A549 (cell line): ENCODE data around the gene MED13L. TPM values are rescaled to one million over a fixed set of nuclear protein-coding genes. Genes with fewer than 3 reads are reported as not detected.

Experiments
- ATAC-seq, 2 experiments: fragments of 200-7000 bp in 1 of 2; fragments of >200 bp in 1 of 2; cut with Nextera tagmentation in 1 of 2; cut with Tn5 transposase in 1 of 2; 3 replicates each; pipeline versions ENCODE4 v1.8.0 to v1.9.1; 2018 to 2020; ENCODE audit warnings: mild to moderate bottlenecking in 1 of 2, moderate library complexity in 1 of 2
- CTCF ChIA-PET: fragments of 300-600 bp; sonication (Branson Sonifier 250); formaldehyde crosslinking; extraction: SDS; loops from one replicate; lab custom pipeline; 2021; ENCODE audit warnings: antibody characterized with exemption, inconsistent platforms; lab: Yijun Ruan, JAX
- POLR2A ChIA-PET: fragments of 350-600 bp; formaldehyde crosslinking; extraction: SDS; loops from one replicate; lab custom pipeline; 2021; ENCODE audit warnings: antibody characterized with exemption, inconsistent platforms; lab: Yijun Ruan, JAX
- DNase-seq, 2 experiments: peaks; one replicate each; pipeline versions ENCODE4 v3.0.0 to v3.0.0-alpha.2; 2011 to 2016; ENCODE audit warnings: low read depth in 1 of 2, low spot score in 1 of 2
- FAIRE-seq: peaks from 2 replicates; lab custom pipeline; 2011; peaks lifted over from hg19 to GRCh38; lab: Jason Lieb, UNC
- H3K27ac ChIP-seq, 2 experiments: fragments of >200 bp; sonication (Bioruptor Twin); formaldehyde crosslinking; 3 replicates each; pipeline ENCODE4 v1.5.1; 2016 to 2017
- H3K4me1 ChIP-seq: fragments of >200 bp; sonication (Bioruptor Twin); formaldehyde crosslinking; 3 replicates; pipeline ENCODE4 v1.6.1; 2016
- H3K4me2 ChIP-seq: fragments of >200 bp; sonication (Bioruptor Twin); formaldehyde crosslinking; 3 replicates; pipeline ENCODE4 v1.6.1; 2016
- H3K4me3 ChIP-seq: fragments of >200 bp; sonication (Bioruptor Twin); formaldehyde crosslinking; 3 replicates; pipeline ENCODE4 v1.5.1; 2016
- H3K9me3 ChIP-seq: fragments of >200 bp; sonication (Bioruptor Twin); formaldehyde crosslinking; 3 replicates; pipeline ENCODE4 v1.6.1; 2016
- ATOH8 ChIP-seq: fragments of 250-450 bp; sonication (Bioruptor Pico); IDR thresholded peaks from 2 replicates; pipeline ENCODE4 v1.5.0; 2020; ENCODE audit warnings: low read depth, mild to moderate bottlenecking, moderate library complexity
- CEBPB ChIP-seq, 2 experiments: fragments of >200 bp in 1 of 2; sonication (Bioruptor Twin) in 1 of 2; formaldehyde crosslinking in 1 of 2; IDR thresholded peaks; 2 replicates each; pipeline ENCODE4 v1.6.1; 2012 to 2016
- CHD2 ChIP-seq: fragments of 150-350 bp; IDR thresholded peaks from 2 replicates; pipeline ENCODE4 v1.6.1; 2014; ENCODE audit warnings: low read length; ENCODE audit not compliant: partially characterized antibody
- CHD4 ChIP-seq: fragments of 200-600 bp; sonication (generic); IDR thresholded peaks from 2 replicates; pipeline ENCODE4 v1.6.1; 2016; ENCODE audit warnings: antibody characterized with exemption, mild to moderate bottlenecking, borderline replicate concordance
- E2F6 ChIP-seq: IDR thresholded peaks from 2 replicates; pipeline ENCODE4 v1.6.1; 2012; ENCODE audit warnings: low read depth, borderline replicate concordance
- EHMT2 ChIP-seq: fragments of 200-600 bp; sonication (generic); IDR thresholded peaks from 2 replicates; pipeline ENCODE4 v1.6.1; 2016; ENCODE audit warnings: antibody characterized with exemption, low read depth, mild to moderate bottlenecking, moderate library complexity
- EP300 ChIP-seq, 2 experiments: fragments of >200 bp; sonication (Bioruptor Twin); formaldehyde crosslinking; IDR thresholded peaks; 2 replicates in 1 of 2; 3 replicates in 1 of 2; pipeline ENCODE4 v1.6.1; 2016 to 2017
- FOSB ChIP-seq: fragments of 250-450 bp; sonication (Bioruptor Pico); IDR thresholded peaks from 2 replicates; pipeline ENCODE4 v1.5.0; 2020; ENCODE audit warnings: mild to moderate bottlenecking, moderate library complexity
- GATA3 ChIP-seq: IDR thresholded peaks from 2 replicates; pipeline ENCODE4 v1.6.1; 2012; ENCODE audit warnings: borderline replicate concordance
- HES2 ChIP-seq: fragments of >200 bp; sonication (Bioruptor Twin); formaldehyde crosslinking; IDR thresholded peaks from 2 replicates; pipeline ENCODE4 v1.6.1; 2016
- HMGXB4 ChIP-seq: fragments of 250-450 bp; sonication (Bioruptor Pico); IDR thresholded peaks from 2 replicates; pipeline ENCODE4 v1.5.0; 2021; ENCODE audit warnings: mild to moderate bottlenecking, moderate library complexity, borderline replicate concordance
- KDM1A ChIP-seq: fragments of 200-600 bp; sonication (generic); IDR thresholded peaks from 2 replicates; pipeline ENCODE4 v1.6.1; 2016; ENCODE audit warnings: low read depth, mild to moderate bottlenecking
- KDM5A ChIP-seq: fragments of 200-600 bp; sonication (generic); IDR thresholded peaks from 2 replicates; pipeline ENCODE4 v1.6.1; 2016; ENCODE audit warnings: antibody characterized with exemption, mild to moderate bottlenecking
- MAFK ChIP-seq: fragments of 450-650 bp; IDR thresholded peaks from 2 replicates; pipeline ENCODE4 v1.6.1; 2014; ENCODE audit not compliant: partially characterized antibody
- MAX ChIP-seq: IDR thresholded peaks from 2 replicates; pipeline ENCODE4 v1.6.1; 2012
- NFE2L2 ChIP-seq: fragments of 150-350 bp; conservative IDR thresholded peaks from 2 replicates; pipeline ENCODE4 v1.6.1; 2014; ENCODE audit warnings: low read length
- PHF8 ChIP-seq: fragments of 200-600 bp; sonication (generic); IDR thresholded peaks from 2 replicates; pipeline ENCODE4 v1.6.1; 2016; ENCODE audit warnings: low read depth, mild to moderate bottlenecking, antibody characterized with exemption, moderate library complexity, borderline replicate concordance
- POLR2A ChIP-seq: IDR thresholded peaks from 2 replicates; pipeline ENCODE4 v1.6.1; 2012; ENCODE audit warnings: mild to moderate bottlenecking, low read length
- RARB ChIP-seq: fragments of 250-450 bp; sonication (Bioruptor Pico); IDR thresholded peaks from 2 replicates; pipeline ENCODE4 v1.8.0; 2021; ENCODE audit warnings: mild to moderate bottlenecking, moderate library complexity
- REST ChIP-seq: fragments of 200-600 bp; sonication (generic); IDR thresholded peaks from 2 replicates; pipeline ENCODE4 v1.6.1; 2016; ENCODE audit warnings: antibody characterized with exemption, mild to moderate bottlenecking, moderate library complexity
- RNF2 ChIP-seq: fragments of 200-600 bp; sonication (generic); IDR thresholded peaks from 2 replicates; pipeline ENCODE4 v1.6.1; 2016; ENCODE audit warnings: low read depth, mild to moderate bottlenecking, antibody characterized with exemption, moderate library complexity, borderline replicate concordance
- TP53 ChIP-seq: fragments of 250-450 bp; sonication (Bioruptor Pico); IDR thresholded peaks from 2 replicates; pipeline ENCODE4 v1.5.0; 2021; ENCODE audit warnings: mild to moderate bottlenecking, moderate library complexity
- USF2 ChIP-seq: fragments of 450-650 bp; IDR thresholded peaks from 2 replicates; pipeline ENCODE4 v1.6.1; 2014; ENCODE audit warnings: antibody characterized with exemption
- ZC3H11A ChIP-seq: fragments of 450-650 bp; IDR thresholded peaks from 2 replicates; pipeline ENCODE4 v1.6.1; 2014; ENCODE audit warnings: antibody characterized with exemption, mild to moderate bottlenecking
- ZSCAN20 ChIP-seq: fragments of 250-450 bp; sonication (Bioruptor Pico); IDR thresholded peaks from 2 replicates; pipeline ENCODE4 v1.8.0; 2022; ENCODE audit warnings: mild to moderate bottlenecking, moderate library complexity
- WGBS: methylation state at CpG from one replicate; pipeline ENCODE4 v1.1.6; 2017; ENCODE audit errors: missing lambda C conversion rate; 5-methylcytosine and 5-hydroxymethylcytosine counted together
- polyA plus RNA-seq, 4 experiments: library from polyadenylated mRNA; depleted of rRNA in 3 of 4; stranded (reverse); fragments of >200 nt; fragmentation: RNase III in 1 of 4; extraction: RNeasy Plus Mini Kit Qiagen cat#74134 plus additional on column Dnase treatment in 1 of 4; gene quantifications; 2 replicates in 3 of 4; 3 replicates in 1 of 4; pipeline ENCODE4 v1.2.3, GENCODE V29; 2011 to 2017

Gene MED13L
- polyA plus RNA-seq, 2 of the 4 experiments (the other 2 are of a cell fraction), result 23.2 to 134 TPM

GRCh38 chr12:116308647-116309046, 31.2 kb upstream of the MED13L start:
- ATAC-seq, result no peak
- Histone ChIP-seq H3K4me2 (no peak overlapping the region), H3K4me3 (no peak overlapping the region), H3K9me3 (peaks cover 13% of the 10 kb centered on the region; the same call in 2 of the 3 replicates), H3K27ac (no peak overlapping the region)
- FAIRE-seq, result no peak
- 86% methylated on average over 7 of the region's 7 CpGs for WGBS
- CTCF ChIA-PET, result interaction anchor here (0.6 to 1.5 kb wide), 4 partner anchors 9 to 400 kb away, joined by 3 to 4 read pairs (median 4); no protein-coding TSS in a partner anchor
- TF ChIP-seq CHD2, result no peak
- TF ChIP-seq POLR2A, result no peak
- no peak for TF ChIP-seq RNF2
- no peak for TF ChIP-seq KDM5A
- TF ChIP-seq PHF8, result no peak
- no peak for TF ChIP-seq KDM1A
- TF ChIP-seq, all 56 proteins: peak for 0
- H3K4me1 ChIP-seq, result no peaks in the 10 kb centered on the region; the same call in 2 of the 3 replicates
- DNase-seq, result no peak
- POLR2A ChIA-PET, result no interaction called here

- DNase-seq (no peak), ATAC-seq (no peak), FAIRE-seq (no peak)
- TF ChIP-seq RARB (no peak), HES2 (no peak), MAFK (no peak), EHMT2 (no peak), TP53 (CRISPR knock-in tag) (no peak), HMGXB4 (CRISPR knock-in tag) (no peak), ZSCAN20 (no peak), MAX (no peak), REST (no peak), NFE2L2 (no peak), ZC3H11A (no peak), CEBPB (IDR thresholded peaks at IDR 0.05) (no peak)
- Histone ChIP-seq H3K4me2 (no peak overlapping the region), H3K27ac (no peak overlapping the region), H3K4me3 (no peak overlapping the region), H3K4me1 (no peaks in the 10 kb centered on the region; the same call in 2 of the 3 replicates), H3K9me3 (peaks cover 13% of the 10 kb centered on the region; the same call in 2 of the 3 replicates)
- ChIA-PET CTCF (interaction anchor here (1.4 kb wide), 1 partner anchor 11 kb away, joined by 4 read pairs; no protein-coding TSS in a partner anchor), POLR2A (no interaction called here)
- WGBS, result 84% methylated on average over 3 of the region's 3 CpGs
Measured at GRCh38 chr12:116306968-116307367, 29.5 kb upstream of the MED13L start.

- DNase-seq (no peak), ATAC-seq (no peak), FAIRE-seq (no peak)
- H3K9me3 ChIP-seq, result peaks cover 13% of the 10 kb centered on the region; the same call in 2 of the 3 replicates
- H3K4me2 ChIP-seq, result no peak overlapping the region
- H3K4me3 ChIP-seq, result no peak overlapping the region
- CTCF ChIA-PET, result no interaction called here
- no peak for TF ChIP-seq EP300 (IDR thresholded peaks at IDR 0.05)
- no peak for TF ChIP-seq USF2
- TF ChIP-seq E2F6, result no peak
- TF ChIP-seq CHD4, result no peak
- no peak for TF ChIP-seq FOSB (CRISPR knock-in tag)
- TF ChIP-seq POLR2A, result no peak
- TF ChIP-seq GATA3, result no peak
- TF ChIP-seq ATOH8, result no peak
- H3K4me1 ChIP-seq, result no peaks in the 10 kb centered on the region; the same call in 2 of the 3 replicates
- POLR2A ChIA-PET, result no interaction called here
- WGBS, result 86% methylated on average over 5 of the region's 5 CpGs
- H3K27ac ChIP-seq, result no peak overlapping the region
Measured at GRCh38 chr12:116306506-116306905, 29.0 kb upstream of the MED13L start.
